CD4-positive, alpha-beta T cell treated with Interleukin-2 at 100 ng/mL for 4 hours (primary cell): ENCODE data around the gene TTF2.

ENCODE experiments used
- DNase-seq: peaks from one replicate; pipeline ENCODE4 v3.0.0-alpha.2; 2020; ENCODE audit warnings: low spot score

The TTF2 gene

DNA sequence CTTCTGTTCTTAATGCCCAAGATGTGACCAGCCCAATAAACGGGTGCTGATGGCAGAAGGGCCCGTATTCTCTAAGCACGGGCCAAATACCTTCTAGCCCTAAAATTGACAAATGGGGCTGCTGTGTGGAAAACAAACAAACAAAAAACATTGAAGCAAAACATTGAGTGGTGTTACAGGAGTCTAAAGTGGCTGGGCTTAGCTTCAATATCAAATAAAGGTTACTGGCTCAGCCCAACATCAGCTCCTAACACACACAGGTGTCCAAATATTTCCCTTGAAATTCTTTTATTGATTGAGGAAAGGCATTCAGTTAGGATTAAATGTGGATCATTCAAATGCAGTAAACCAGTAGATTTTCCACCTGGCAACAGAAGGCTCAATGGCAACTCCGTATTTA, 13.3 kb upstream of the TTF2 start:
- DNase-seq, result no peak

GRCh38 chr1:117047271-117047670, 12.9 kb upstream of the TTF2 start:
- no peak for DNase-seq

DNA sequence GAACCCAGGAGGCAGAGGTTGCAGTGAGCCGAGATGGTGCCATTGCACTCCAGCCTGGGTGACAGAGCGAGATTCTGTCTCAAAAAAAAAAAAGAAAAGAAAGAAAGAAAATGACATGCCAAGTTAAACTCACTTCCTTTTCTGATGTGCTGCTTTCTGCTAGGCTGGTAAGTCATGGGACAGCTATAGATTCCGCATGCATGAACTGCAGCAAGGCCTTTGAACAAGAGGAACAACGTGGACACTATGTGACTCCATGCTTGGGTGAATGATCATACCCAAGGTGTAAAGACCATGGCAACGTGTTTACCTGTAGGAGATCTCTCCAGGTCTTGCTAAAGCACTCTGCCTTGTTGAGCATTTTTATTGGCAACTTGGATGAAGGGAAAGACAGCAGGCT, 10.3 kb upstream of the TTF2 start:
- no peak for DNase-seq

GRCh38 chr1:117051224-117052064, 8.7 kb upstream of the TTF2 start:
- peak; percentile 41 for DNase-seq

DNA sequence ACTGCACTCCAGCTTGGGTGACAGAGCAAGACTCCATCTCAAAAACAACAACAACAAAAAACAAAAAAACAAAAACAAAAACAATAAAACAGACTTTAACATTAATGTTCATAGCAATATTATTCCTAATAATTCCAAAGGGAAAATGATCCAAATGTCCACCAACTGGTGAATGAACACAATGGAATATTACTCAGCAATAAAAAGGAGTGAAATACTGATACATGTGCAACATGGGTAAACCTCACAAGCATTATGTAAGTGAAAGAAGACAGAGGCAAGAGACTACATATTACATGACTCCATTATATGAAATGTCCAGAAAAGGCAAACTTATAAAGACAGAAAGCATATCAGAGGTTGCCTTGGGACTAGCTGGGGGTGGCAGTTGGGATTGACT, 6.1 kb upstream of the TTF2 start:
- no peak for DNase-seq

DNA sequence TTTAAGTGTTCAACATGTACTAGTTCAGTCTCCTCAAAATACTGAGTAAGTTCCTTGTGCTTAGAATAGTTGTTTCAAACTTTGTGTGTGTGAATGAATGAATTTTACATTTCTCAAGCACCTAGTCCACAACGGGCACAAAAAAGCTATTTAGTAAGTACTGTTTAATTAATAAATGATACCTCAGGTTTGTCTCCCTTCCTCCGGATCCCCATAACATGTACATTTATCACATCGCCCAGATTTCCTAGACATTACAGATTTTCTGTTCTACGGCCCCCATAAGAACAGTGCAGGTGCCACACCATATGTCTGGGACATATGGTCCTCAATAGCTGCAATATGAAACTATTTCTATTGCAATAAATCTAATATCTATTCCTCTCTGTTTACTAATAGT, 1.3 kb upstream of the TTF2 start:
- DNase-seq, result no peak

DNA sequence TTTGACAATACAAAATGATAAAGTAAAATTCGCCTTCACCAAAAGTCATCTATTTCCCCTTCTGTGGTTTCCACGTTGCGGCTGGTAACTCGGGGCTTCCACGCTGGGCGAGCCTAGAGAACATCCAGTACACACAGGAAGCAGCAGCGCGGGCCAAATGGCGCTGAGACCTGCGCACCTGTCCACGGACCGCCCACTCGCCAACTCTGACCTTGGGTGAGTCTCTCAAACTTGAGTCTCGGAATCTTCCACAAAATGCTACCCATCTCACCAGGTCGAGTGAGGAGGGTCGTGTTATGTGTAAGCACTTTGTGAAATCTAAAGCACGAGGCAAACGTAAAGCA, 820 bp upstream of the TTF2 start:
- peak; percentile 59 for DNase-seq

GRCh38 chr1:117060441-117061317, 553 bp downstream of the TTF2 start:
- peak; percentile 32 for DNase-seq

DNA sequence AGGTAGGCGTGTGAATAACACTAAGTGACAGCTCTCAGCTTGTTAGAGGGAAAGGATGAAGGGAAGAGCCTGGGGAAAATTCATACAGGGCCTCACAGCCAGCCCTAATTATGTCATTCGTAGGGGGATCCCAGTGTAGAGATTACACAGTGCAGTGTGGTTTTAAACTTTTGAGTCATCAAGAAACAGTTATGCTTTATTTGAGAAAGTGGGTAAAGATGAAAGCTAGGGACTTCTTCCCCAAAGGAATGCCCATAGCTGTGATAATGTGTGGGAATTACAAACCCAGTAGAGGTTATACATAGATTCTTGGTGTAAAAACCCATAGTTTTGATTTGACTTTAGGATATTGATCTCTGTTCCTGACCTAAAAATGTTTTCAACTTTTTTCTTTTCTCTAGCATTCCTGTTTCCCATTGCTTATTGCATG, 1.9 kb downstream of the TTF2 start:
- DNase-seq, result peak; percentile 51

GRCh38 chr1:117066367-117066766, 6.2 kb downstream of the TTF2 start:
- no peak for DNase-seq

DNA sequence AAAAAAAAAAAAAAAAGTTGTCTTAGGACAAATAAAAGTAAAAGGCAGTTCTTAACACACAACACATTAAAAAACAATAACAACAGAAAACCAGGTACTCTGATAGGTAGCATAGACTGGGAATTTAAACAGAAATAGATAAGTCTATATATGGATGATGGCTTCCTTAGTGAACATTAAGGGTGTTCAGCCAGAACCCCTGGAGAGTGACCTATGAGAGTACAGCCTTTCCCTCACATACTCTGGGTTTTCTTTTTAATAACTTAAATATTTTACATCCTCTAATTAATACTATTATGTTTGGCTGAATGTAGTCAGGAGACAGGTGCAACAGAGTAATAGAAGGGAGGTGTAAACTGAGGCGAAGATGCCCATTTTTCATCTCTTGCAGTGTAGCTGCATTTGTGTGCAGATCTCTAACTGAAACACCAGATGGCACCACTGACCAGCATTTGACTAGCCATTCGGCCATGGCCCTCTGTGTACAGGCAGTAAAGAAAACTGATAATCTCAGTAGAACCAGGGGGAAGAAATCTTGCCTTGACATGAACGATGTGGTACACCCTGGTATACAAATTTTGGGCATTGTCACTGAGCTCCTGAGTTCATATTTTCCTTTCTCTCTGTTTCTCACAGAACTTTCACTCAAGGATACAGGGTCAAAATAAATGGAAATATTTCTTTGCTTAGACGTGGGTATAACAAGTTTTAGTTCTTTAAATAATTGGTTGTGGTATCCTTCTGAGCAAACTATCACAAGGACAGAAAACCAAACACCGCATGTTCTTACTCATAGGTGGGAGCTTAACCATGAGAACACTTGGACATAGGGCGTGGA, 7.6 kb downstream of the TTF2 start:
- peak; percentile 57 for DNase-seq

DNA sequence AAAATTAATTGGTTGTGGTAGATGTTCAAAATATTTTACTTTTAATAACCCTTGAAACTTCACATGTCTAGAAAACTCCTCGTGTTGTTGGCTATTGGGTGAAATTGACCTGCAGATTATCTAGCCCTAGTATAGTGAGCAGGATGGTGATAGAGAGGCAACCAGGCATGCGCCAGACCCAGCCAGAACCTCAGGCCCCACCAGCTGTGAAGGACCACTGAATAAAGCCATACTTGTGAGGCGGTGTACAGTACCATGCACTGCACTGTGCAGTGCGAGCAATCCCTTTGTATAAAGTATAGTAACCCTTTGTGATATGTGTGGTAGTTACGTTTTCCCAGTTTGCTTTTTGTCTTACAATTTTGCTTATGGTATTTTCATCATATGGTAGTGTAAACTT, 8.5 kb downstream of the TTF2 start:
- no peak for DNase-seq

- DNase-seq, result no peak
Observed at GRCh38 chr1:117069220-117069844, 9.2 kb downstream of the TTF2 start.

- no peak for DNase-seq
Observed at GRCh38 chr1:117070124-117070523, 10.0 kb downstream of the TTF2 start.

DNA sequence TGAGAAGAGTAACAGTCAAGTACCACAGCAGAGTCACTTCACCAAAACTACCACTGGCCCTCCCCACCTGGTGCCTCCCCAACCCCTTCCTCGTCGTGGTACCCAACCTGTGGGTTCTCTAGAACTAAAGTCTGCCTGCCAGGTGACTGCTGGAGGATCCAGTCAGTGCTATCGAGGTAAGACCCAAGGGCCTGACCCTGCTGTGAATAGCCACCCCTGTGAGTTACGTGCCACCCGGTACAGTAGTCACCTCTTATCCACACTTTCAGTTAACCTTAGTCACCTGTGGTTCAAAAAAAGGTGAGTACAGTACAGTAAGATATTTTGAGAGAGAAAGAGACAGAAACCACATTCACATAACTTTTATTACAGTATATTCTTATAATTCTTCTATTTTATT, 16.5 kb downstream of the TTF2 start:
- no peak for DNase-seq

- DNase-seq, result peak; percentile 14
Observed at GRCh38 chr1:117077267-117077666, 17.1 kb downstream of the TTF2 start.

DNA sequence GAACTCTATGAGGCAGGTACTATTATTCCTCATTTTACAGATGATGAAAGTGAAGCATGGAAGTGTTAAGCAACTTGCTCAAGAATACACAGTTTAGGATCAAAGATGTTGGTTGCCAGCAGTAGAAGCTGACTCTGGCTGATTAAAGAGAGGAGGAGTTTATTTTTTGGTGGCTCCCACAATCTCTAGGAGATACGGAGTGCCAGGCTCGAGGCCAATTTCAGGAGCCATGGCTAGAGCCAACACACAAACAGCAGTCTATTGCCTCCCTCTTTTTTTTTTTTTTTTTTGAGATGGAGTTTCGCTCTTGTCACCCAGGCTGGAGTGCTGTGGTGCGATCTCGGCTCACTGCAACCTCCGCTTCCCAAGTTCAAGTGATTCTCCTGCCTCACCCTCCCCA, 19.6 kb downstream of the TTF2 start:
- DNase-seq, result no peak

DNA sequence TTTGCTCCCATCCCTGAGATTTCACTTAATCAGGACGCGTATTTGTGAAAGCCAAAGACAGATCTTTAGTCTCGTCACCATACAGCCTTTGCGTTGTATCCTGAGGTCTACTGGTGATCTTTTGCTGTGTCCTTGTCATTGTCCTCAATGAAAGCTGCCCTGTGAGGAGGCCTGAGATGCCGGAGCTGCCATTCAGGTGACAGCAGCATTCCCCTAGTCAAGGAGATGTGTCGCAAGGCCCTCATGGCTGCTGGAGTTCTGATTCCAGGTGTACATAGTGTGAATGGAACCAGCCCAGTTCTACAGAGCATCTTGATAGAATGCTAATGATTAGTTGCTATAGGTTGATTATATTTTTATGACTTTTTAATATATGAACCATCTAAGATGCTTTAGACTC, 24.1 kb downstream of the TTF2 start:
- no peak for DNase-seq

DNA sequence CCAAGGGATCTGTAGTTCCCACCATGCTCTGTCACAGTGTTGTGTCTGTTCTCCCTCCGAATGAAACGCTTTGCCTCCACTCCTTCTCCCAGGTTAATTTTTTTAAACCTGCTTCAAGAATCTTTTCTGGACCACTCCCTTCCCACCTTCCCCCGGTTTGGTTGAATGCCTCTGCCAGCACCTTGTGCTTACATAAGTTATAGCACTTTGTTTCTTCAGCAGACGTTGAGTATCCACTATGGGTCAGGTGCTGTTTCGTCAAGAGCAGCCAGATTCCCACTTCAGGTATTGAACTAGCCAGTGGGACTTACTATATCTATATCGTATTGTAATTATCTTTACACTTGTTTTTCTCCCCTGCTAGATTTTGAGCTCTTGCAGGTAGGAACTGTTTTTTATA, 27.6 kb downstream of the TTF2 start:
- DNase-seq, result no peak

GRCh38 chr1:117089996-117090395, 29.9 kb downstream of the TTF2 start:
- no peak for DNase-seq

GRCh38 chr1:117092594-117092993, 32.5 kb downstream of the TTF2 start:
- DNase-seq, result no peak

- no peak for DNase-seq
Observed at GRCh38 chr1:117093091-117093534, 33.0 kb downstream of the TTF2 start.
